Ectodermal cell (in vitro differentiated cells): Measurements from ENCODE around the gene ORM1.
"Not testable (repeated sequence)": the region's sequence is repeated elsewhere in the genome, so short reads cannot be mapped to it uniquely, and the experiment has no call there.

Source experiments
- H3K27ac ChIP-seq: 2 replicates; pipeline ENCODE4 v1.7.0; 2013; ENCODE audit warnings: mild to moderate bottlenecking, low read depth, low read length; ENCODE audit not compliant: insufficient read depth, poor library complexity, severe bottlenecking
- H3K27me3 ChIP-seq: 2 replicates; pipeline ENCODE4 v1.7.0; 2013; ENCODE audit warnings: mild to moderate bottlenecking, low read length; ENCODE audit not compliant: insufficient read depth, control insufficient read depth, poor library complexity, severe bottlenecking
- H3K36me3 ChIP-seq: one replicate; pipeline ENCODE4 v1.7.0; 2013; ENCODE audit warnings: low read length; ENCODE audit not compliant: control insufficient read depth, insufficient read depth
- H3K4me1 ChIP-seq: one replicate; pipeline ENCODE4 v1.7.0; 2013; ENCODE audit warnings: low read length; ENCODE audit not compliant: control insufficient read depth, insufficient read depth
- H3K4me3 ChIP-seq: 2 replicates; pipeline ENCODE4 v1.7.0; 2013; ENCODE audit warnings: low read depth, low read length, control low read depth; ENCODE audit not compliant: insufficient read depth
- H3K9me3 ChIP-seq: 2 replicates; pipeline ENCODE4 v1.7.0; 2013; ENCODE audit warnings: mild to moderate bottlenecking, low read length, moderate library complexity; ENCODE audit not compliant: control insufficient read depth
- WGBS, 2 experiments: methylation state at CpG; one replicate each; pipeline ENCODE4 v1.1.7; 2013; ENCODE audit warnings: missing lambda C conversion rate in 2 of 2; 5-methylcytosine and 5-hydroxymethylcytosine counted together

Gene ORM1

GRCh38 chr9:114325684-114326254 is 2.9 kb downstream of the ORM1 start:
- H3K27ac ChIP-seq, H3K4me3 ChIP-seq, H3K9me3 ChIP-seq, H3K27me3 ChIP-seq, H3K4me1 ChIP-seq, H3K36me3 ChIP-seq: not testable (repeated sequence)
- WGBS, 2 experiments: 90 to 95% methylated on average over 2 to 3 of the region's 3 CpGs

DNA sequence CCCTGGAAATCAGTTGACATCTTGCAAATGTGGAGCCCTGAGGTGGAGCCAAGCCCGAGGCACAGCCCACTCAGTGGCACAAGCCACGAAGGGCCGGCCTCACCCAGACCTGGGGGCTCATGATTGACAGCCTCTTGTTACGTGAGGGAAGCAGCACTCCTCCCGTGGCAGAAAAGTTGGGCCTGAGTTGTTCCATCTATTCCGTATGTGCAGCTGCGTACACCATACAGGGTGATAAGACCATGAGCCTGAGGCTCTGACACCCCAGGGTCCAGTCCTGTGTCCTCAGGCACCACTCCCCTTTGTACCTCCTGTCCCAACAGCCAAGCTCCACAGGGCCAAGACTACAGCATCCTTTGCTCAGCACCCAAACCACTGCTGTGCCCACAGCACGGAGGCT is 4.9 kb downstream of the ORM1 start:
- Histone ChIP-seq H3K36me3 (no peaks in the 10 kb centered on the region), H3K27me3 (no peaks in the 10 kb centered on the region), H3K4me3 (no peak overlapping the region), H3K27ac (no peak overlapping the region), H3K4me1 (no peaks in the 10 kb centered on the region), H3K9me3 (no peaks in the 10 kb centered on the region)
- WGBS, 2 experiments: 95% methylated on average over 8 of the region's 8 CpGs

DNA sequence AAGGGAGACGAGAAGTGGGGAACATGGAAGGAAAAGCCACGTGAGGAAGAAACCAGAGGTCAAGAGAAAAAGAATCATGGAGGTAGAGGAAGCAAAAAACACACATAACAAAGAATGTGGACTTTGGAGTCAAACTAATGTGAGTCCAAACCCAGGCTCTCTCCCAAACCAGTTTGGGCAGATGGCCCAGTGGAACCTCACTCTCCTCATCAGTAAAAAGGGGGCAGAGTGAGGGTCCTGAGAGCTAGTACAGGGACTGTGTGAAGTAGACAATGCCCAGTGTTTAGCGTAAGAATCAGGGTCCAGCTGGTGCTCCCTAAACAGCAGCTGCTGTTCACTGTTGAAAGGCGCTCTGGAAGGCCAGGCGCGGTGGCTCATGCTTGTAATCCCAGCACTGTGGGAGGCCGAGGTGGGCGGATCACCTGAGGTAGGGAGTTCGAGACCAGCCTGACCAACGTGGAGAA is 5.5 kb downstream of the ORM1 start:
- not testable (repeated sequence) for H3K36me3 ChIP-seq, H3K4me3 ChIP-seq, H3K9me3 ChIP-seq, H3K4me1 ChIP-seq, H3K27ac ChIP-seq, H3K27me3 ChIP-seq
- 89% methylated on average over 10 of the region's 10 CpGs for WGBS, 2 experiments

DNA sequence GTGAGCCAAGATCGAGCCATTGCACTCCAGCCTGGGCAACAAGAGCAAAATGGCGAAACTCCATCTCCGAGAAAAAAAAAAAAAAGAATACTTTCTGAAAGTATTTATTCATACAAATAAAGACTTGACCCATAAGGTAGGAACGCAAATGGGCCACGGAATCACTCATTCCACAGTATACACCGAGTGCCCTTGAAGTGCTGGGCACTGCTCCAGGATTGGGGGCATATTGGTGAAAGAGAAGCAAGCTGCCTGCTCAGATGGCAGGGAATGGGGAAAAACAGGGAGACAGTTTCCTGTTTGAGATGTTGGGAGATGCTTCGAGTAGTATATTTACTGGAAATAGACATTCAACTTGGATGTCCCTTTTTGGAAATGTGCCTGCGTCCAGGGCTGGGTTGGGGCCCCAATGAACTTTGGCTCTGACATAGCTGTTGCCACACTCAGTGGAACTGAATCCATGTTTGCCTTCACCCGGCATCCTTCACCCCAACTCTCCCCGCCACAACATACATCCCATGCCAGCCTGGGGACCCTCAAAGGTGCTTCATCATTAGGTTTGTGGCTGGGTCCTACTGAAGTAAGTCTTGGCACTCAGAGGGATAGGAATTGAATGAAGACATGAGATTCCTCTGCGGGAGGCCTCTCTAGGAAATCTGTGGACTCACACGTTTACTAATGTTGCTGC is 6.2 kb downstream of the ORM1 start:
- H3K4me1 ChIP-seq, H3K27me3 ChIP-seq, H3K27ac ChIP-seq, H3K4me3 ChIP-seq, H3K9me3 ChIP-seq, H3K36me3 ChIP-seq: not testable (repeated sequence)
- WGBS, 2 experiments: 94% methylated on average over 5 to 10 of the region's 12 CpGs

GRCh38 chr9:114329625-114330022 is 6.7 kb downstream of the ORM1 start, which contains the start of gene ORM2:
Gene ORM2 (plus strand): TSS chr9:114329869. CDS start chr9:114329905, 36 bp downstream.
- H3K27ac ChIP-seq: not testable (repeated sequence)

DNA sequence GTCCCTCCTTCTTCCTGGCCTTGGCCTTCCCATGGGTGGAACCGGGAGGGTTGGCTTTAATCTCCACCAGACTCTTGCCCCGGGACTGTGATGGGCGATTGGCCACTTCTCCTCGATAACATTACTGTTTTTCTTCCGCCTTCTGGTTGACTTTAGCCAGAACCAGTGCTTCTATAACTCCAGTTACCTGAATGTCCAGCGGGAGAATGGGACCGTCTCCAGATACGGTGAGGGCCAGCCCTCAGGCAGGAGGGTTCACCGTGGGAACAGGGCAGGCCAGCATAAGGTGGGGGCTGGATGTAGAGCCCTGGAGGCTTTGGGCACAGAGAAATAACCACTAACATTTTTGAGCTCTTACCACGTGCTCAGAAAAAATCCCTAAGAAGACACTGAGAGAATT is 7.7 kb downstream of the ORM1 start:
- no peak overlapping the region for H3K27ac ChIP-seq

More at GRCh38 chr9:114329625-114330022, 6.7 kb downstream of the ORM1 start, which contains the start of gene ORM2:
- H3K27me3 ChIP-seq, H3K4me3 ChIP-seq, H3K9me3 ChIP-seq, H3K4me1 ChIP-seq, H3K36me3 ChIP-seq: not testable (repeated sequence)
- 100% methylated on average over 2 of the region's 10 CpGs; no CpG with 5 or more reads in 1 of the 2 experiments for WGBS, 2 experiments

GRCh38 chr9:114331229-114332195 is 8.6 kb downstream of the ORM1 start:
- not testable (repeated sequence) for H3K36me3 ChIP-seq, H3K4me1 ChIP-seq, H3K27ac ChIP-seq, H3K4me3 ChIP-seq, H3K27me3 ChIP-seq, H3K9me3 ChIP-seq
- 91 to 93% methylated on average over 15 of the region's 19 CpGs for WGBS, 2 experiments

More for the DNA sequence above, 7.7 kb downstream of the ORM1 start:
- H3K36me3 ChIP-seq: no peaks in the 10 kb centered on the region
- no peaks in the 10 kb centered on the region for H3K4me1 ChIP-seq
- no peak overlapping the region for H3K4me3 ChIP-seq
- H3K27me3 ChIP-seq: no peaks in the 10 kb centered on the region
- no peaks in the 10 kb centered on the region for H3K9me3 ChIP-seq
- WGBS, 2 experiments: 90 to 92% methylated on average over 9 to 10 of the region's 10 CpGs

DNA sequence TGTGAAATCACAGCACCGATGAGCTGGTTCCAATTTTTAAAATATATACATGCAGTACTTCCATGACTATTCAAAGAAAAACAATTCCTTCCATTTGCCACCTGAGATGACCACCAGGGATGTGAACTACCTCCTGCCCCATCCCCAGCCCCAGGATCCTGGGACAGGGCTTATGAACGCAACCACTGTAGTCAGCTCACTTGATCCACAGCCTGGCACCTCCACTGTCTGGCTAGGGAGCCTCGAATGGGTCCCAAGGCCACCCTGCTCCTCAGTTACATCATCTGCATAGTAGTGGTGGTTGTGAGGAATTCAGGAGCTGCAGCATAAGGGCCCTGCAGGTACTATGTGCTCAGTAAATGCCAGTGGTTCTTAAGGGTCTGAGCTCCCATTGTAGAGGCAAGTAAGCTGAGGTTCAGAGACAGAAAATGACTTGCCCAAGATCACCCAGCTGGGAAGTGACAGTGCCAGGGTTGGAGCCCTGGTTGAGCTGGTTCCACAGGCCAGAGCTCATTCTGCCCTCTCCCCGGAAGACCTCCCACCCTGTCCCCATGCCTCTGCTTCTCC is 9.7 kb downstream of the ORM1 start:
- H3K9me3 ChIP-seq, H3K4me1 ChIP-seq, H3K4me3 ChIP-seq, H3K27me3 ChIP-seq, H3K36me3 ChIP-seq, H3K27ac ChIP-seq: not testable (repeated sequence)
- 89 to 96% methylated on average over 2 to 4 of the region's 4 CpGs for WGBS, 2 experiments

DNA sequence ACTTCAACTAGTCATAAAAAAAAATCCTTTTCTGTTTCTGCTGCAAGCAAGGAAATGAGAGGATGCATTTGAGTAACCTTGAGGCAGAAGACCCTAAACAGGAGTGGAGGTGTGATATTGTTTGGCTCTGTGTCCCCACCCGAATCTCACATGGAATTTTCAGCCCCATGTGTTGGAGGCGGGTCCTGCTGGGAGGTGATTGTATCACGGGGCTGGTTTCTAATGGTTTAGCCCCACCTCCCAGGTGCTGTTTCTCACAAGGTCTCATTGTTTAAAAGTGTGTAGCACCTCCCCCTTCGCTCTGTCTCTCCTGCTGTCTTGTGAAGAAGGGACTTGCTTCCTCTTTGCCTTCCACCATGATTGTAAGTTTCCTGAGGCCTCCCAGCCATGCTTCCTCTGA is 10.8 kb downstream of the ORM1 start:
- not testable (repeated sequence) for H3K36me3 ChIP-seq, H3K4me1 ChIP-seq, H3K9me3 ChIP-seq, H3K27me3 ChIP-seq, H3K27ac ChIP-seq, H3K4me3 ChIP-seq
- WGBS, 2 experiments: 71 to 89% methylated on average over 1 of the region's 4 CpGs

DNA sequence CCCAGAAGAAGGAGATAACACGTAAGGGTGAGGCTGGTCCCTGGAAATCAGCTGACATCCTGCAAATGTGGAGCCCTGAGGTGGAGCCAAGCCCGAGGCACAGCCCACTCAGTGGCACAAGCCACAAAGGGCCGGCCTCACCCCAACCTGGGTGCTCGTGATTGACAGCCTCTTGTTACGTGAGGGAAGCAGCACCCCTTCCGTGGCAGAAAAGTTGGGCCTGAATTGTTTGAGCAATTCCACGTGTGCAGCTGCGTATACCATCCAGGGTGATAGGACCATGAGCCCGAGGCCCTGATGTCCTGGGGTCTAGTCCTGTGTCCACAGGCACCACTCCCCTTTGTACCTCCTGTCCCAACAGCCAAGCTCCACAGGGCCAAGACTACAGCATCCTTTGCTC is 11.6 kb downstream of the ORM1 start:
- Histone ChIP-seq H3K27ac (no peak overlapping the region), H3K9me3 (no peaks in the 10 kb centered on the region), H3K27me3 (no peaks in the 10 kb centered on the region), H3K4me3 (no peak overlapping the region), H3K36me3 (no peaks in the 10 kb centered on the region), H3K4me1 (no peaks in the 10 kb centered on the region)
- 95 to 97% methylated on average over 9 of the region's 9 CpGs for WGBS, 2 experiments
